Retinal pigment epithelial cell (primary cell): ENCODE data around the gene CPNE6.
"Not testable (repeated sequence)": the region's sequence is repeated elsewhere in the genome, so short reads cannot be mapped to it uniquely, and the experiment has no call there.

Experiments used
- DNase-seq: peaks from one replicate; pipeline ENCODE4 v3.0.0-alpha.2; 2010; ENCODE audit warnings: low read depth
- H3K4me3 ChIP-seq: 2 replicates; pipeline ENCODE4 v1.5.1; 2011; ENCODE audit warnings: mild to moderate bottlenecking, low read length, control low read depth, moderate library complexity
- TF ChIP-seq, protein P1 (sequence below): conservative IDR thresholded peaks from 2 replicates; pipeline ENCODE4 v1.5.1; 2011; ENCODE audit warnings: low read depth, low read length, control low read depth, inconsistent platforms

Gene CPNE6

DNA sequence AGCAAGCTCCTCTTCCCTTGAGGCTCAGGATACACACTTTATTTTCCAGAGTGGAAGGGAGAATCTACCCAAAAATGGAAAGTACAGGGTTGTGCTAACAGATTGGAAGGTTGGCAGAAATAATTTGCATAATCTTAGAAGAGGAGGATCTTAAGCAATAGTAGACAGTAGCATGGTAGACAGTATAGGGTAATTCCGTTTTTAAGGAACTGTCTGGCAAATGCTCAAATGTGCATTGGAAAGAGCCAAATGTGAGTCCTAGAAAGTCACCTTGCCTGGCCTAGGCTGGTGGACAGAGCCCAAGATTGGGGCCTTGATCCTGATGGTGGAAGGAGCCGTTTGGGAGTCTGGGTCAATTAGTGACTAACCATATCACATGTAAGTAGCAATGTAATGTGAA is 32.7 kb upstream of the CPNE6 start:
- TF ChIP-seq, protein P1, sequence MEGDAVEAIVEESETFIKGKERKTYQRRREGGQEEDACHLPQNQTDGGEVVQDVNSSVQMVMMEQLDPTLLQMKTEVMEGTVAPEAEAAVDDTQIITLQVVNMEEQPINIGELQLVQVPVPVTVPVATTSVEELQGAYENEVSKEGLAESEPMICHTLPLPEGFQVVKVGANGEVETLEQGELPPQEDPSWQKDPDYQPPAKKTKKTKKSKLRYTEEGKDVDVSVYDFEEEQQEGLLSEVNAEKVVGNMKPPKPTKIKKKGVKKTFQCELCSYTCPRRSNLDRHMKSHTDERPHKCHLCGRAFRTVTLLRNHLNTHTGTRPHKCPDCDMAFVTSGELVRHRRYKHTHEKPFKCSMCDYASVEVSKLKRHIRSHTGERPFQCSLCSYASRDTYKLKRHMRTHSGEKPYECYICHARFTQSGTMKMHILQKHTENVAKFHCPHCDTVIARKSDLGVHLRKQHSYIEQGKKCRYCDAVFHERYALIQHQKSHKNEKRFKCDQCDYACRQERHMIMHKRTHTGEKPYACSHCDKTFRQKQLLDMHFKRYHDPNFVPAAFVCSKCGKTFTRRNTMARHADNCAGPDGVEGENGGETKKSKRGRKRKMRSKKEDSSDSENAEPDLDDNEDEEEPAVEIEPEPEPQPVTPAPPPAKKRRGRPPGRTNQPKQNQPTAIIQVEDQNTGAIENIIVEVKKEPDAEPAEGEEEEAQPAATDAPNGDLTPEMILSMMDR: no peak

DNA sequence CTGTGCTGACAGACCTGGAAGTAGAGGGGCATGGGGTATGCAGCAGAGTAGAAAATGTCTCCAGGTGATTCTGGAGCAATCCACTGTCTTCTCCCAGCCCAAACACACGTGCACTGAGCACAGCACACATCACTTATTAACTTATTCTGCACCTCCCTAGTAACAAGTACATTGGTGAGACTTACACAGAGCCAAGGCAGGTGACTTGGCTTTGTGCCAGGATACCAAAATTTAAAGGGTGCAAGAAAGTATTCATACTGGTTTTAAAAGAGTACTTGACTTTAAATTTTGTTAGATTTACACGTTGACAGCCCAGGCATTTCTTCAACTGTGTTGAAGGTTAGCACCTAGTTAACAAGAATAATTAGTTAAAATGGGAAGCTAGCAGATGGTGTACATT is 30.7 kb upstream of the CPNE6 start:
- H3K4me3 ChIP-seq: no peak overlapping the region
- TF ChIP-seq, protein P1: no peak
- no peak for DNase-seq

More for the DNA sequence above, 32.7 kb upstream of the CPNE6 start:
- no peak for DNase-seq
- no peak overlapping the region for H3K4me3 ChIP-seq

DNA sequence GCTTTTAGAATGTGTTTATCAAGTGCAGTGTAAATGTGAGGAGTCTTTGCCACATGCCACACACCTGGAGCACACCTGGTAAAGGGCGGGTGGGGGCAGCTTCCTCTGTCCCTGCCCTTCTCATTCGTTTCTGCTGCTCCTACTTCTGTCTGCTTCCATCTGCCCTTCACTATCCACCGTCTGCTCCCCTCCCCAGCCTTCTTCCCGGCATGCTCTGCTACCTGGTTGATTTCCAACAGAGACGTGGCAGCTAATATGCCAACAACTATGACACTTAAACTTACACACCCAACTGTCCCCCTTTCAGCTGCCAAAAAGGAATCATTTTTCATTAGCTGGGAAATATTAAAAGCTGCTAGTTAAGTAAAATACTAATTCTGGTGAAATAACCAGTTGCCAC is 28.6 kb upstream of the CPNE6 start:
- H3K4me3 ChIP-seq: no peak overlapping the region
- TF ChIP-seq, protein P1: no peak
- DNase-seq: no peak

DNA sequence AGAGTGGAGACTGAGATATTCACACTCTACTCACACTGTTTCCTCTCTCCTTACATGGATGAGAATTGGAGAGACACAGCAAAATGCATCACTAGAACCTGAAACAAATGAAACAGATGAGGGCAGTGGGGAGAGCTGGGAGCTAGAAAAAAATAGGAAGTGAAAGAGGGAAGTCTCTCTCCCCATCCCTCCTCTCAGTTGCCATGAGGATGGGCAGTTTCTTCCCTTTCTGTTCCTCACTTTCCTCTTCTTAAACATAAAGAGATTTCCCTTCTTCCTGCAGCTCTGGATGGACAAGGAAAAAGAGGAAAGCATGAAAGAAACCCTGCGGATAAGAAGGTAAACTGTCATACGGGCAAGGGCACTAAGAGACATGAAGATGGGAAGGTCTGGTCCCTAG is 22.4 kb upstream of the CPNE6 start:
- not testable (repeated sequence) for H3K4me3 ChIP-seq, DNase-seq

DNA sequence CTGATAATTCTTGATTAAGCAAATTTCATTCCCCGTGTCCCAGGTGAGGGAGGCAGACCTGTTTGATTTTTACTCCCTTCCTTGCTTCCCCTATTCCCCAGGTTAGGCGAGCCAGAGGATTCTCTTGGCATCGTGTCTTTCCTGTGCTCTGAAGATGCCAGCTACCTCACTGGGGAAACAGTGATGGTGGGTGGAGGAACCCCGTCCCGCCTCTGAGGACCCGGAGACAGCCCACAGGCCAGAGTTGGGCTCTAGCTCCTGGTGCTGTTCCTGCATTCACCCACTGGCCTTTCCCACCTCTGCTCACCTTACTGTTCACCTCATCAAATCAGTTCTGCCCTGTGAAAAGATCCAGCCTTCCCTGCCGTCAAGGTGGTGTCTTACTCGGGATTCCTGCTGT is 20.6 kb upstream of the CPNE6 start:
- not testable (repeated sequence) for DNase-seq, H3K4me3 ChIP-seq

DNA sequence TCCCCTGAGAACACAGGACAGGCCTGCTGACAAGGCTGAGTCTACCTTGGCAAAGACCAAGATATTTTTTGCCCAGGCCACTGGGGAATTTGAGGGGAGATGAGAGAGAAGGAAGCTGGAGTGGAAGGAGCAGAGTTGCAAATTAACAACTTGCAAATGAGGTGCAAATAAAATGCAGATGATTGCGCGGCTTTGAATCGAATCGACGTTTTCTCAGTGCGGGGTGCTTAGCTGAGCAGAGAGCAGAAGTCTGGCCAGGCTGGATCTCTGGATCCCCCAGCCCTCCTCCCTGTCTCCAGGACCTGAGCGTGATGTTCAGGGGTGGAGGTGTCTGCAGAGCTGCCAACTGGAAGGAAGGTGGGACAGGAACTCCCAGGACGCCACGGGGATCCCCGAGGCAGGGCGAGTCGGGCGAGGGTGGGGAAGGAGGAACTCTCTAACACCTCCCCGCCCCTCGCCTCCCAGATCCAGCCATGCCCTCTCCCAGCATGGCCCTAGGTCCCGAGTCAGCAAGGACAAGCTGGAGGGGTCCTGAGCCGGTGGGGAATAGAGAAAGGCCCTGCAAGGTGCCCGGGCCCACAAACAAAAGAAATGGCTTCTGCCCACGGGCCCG is 20.1 kb upstream of the CPNE6 start:
- TF ChIP-seq, protein P1: no peak
- H3K4me3 ChIP-seq: peak overlapping the region; percentile 45
- no peak for DNase-seq

DNA sequence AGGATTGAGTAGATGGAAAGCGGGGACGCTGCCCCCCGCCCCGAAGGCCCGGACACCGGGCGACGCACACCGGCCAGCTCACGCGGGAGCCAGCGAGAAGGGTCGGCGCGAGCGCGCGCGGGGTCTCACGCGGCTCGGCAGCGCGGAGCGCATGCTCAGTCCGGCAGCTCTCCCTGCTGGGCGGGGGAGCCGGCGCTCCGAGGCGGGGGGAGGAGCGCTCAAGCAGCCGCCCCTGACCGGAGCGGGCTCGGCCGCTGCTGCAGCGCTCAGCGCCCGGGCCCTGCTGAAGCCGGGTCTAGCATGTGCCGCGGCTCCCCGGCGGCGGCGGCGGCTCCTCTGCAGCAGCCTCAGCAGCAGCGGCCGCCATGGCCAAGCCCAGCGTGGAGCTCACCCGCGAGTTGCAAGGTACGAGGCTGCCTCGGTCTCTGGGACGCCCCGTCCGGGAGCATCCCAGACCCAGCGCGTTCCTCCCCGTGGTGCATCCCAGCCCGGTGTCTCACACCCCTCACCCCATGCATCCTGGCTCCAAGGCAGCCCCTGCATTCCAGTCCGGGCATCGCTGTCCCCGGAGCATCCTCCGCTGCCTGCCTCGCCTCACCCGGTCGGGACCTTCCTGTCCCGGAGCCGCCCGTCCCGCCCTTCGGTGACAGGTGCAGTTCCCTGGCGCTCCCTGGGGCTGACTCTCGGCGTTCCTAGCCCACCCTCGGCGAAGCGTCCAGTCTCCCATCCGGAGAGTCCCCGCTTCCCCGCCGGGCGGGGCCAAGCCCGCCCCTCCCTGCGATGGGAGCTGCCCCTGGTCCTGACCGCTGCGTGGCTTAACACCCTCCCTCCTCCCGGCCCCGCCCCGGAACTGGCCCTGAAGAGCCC is 19.3 kb upstream of the CPNE6 start, which contains the start of gene CARMIL3:
TSS of gene CARMIL3 (plus strand) at position 221 of the 867 bp plus-strand sequence. CDS start at position 366, 145 bp downstream.
- DNase-seq: no peak
- H3K4me3 ChIP-seq: peak within 1 kb of the TSS; percentile 56
- TF ChIP-seq, protein P1: no peak
